Lower lobe of right lung (tissue), 2 donors: Measurements from ENCODE around the gene PDLIM5. TPM values are rescaled to one million over a fixed set of nuclear protein-coding genes. Genes with fewer than 3 reads are reported as not detected.
"Not testable (repeated sequence)": the region's sequence is repeated elsewhere in the genome, so short reads cannot be mapped to it uniquely, and the experiment has no call there.

Source experiments
- ATAC-seq, 2 donors: fragments of 200-7000 bp; cut with Tn5 transposase; one replicate each; pipeline ENCODE4 v1.9.1; 2020 to 2022; ENCODE audit warnings: mild to moderate bottlenecking in 2 of 2, moderate library complexity in 2 of 2
- DNase-seq: peaks from one replicate; pipeline ENCODE4 v3.0.0-alpha.2; 2020
- H3K27ac ChIP-seq: fragments of 200-600 bp; one replicate; pipeline ENCODE4 v1.8.0; 2022
- H3K27me3 ChIP-seq: fragments of 200-600 bp; one replicate; pipeline ENCODE4 v1.8.0; 2022; ENCODE audit warnings: low read depth
- H3K36me3 ChIP-seq: fragments of 200-600 bp; one replicate; pipeline ENCODE4 v1.8.0; 2022; ENCODE audit warnings: mild to moderate bottlenecking
- H3K4me1 ChIP-seq: fragments of 200-600 bp; one replicate; pipeline ENCODE4 v1.8.0; 2022
- H3K4me3 ChIP-seq: fragments of 200-600 bp; one replicate; pipeline ENCODE4 v1.8.0; 2022; ENCODE audit warnings: mild to moderate bottlenecking
- H3K9me3 ChIP-seq: fragments of 200-600 bp; one replicate; pipeline ENCODE4 v1.8.0; 2022
- intact Hi-C: fragments of 100-400 bp; cut with DNase I; formaldehyde crosslinking; loops from one replicate; pipeline ENCODE4 v1.11.0; 2022
- long read RNA-seq: library from polyadenylated mRNA; unstranded; transcript quantifications from one replicate; pipeline ENCODE4 v2.0.0, GENCODE V29; 2021
- total RNA-seq: library from RNA; stranded (reverse); fragmentation: NEBNext Ultra II Directional; extraction: Animal tissue kit (Norgen Biotek cat#: 25700); gene quantifications from one replicate; pipeline ENCODE4 v1.2.1, GENCODE V29; 2021
- TF ChIP-seq, protein P1 (sequence below): fragments of 200-600 bp; IDR thresholded peaks from one replicate; pipeline ENCODE4 v1.8.0; 2022; ENCODE audit warnings: antibody characterized with exemption, mild to moderate bottlenecking
- donor health status: DM: no; HTN: yes; CAD: no; lungs with severe emphysema.

The PDLIM5 gene, protein sequence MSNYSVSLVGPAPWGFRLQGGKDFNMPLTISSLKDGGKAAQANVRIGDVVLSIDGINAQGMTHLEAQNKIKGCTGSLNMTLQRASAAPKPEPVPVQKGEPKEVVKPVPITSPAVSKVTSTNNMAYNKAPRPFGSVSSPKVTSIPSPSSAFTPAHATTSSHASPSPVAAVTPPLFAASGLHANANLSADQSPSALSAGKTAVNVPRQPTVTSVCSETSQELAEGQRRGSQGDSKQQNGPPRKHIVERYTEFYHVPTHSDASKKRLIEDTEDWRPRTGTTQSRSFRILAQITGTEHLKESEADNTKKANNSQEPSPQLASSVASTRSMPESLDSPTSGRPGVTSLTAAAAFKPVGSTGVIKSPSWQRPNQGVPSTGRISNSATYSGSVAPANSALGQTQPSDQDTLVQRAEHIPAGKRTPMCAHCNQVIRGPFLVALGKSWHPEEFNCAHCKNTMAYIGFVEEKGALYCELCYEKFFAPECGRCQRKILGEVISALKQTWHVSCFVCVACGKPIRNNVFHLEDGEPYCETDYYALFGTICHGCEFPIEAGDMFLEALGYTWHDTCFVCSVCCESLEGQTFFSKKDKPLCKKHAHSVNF
- total RNA-seq, result 75.8 TPM
- long read RNA-seq, full-length matches to known transcripts, result 41 of 81 reads
- long read RNA-seq, partial matches to known transcripts, result 12 of 81 reads
- long read RNA-seq, other reads (novel, unspliced or antisense), result 28 of 81 reads

DNA sequence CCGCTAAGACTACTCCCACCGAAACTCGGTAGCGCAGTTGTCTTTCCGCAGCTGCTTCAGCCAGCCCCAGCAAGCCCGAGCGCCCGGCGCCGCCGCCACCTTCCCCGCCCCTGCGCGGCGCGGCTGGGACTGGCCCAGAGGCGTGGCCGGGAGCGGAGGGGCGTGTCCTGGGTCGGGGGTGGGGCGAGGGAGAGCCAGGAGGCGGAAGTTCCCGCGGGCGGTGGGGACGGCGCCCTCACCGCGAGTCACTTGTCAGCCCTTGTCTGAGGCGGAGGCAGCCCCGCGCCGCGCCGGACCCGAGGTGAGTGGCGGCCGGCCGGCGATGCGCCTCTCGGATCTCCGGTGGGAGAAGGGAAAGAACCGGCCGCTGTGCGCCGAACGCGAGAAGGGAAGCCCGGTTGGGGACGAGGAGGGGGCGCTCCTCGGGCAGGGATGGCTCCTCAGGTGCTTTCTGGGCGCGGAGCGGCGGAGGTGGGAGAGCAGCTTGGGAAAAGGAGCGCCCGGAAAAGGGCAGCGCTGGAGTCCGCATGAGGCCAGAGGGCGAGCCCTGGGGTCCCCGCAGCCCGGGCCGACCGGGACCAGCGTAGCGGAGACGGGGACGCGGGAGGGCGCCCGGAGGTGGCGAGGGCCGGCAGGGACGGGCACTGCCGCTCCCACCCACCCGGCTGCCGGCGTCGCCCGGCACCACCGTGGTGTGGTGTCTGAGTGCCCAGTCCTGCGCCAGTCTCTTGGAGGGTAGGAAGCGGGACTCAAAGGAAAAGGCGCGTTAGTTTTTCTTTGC lies at the start of gene PDLIM5:
Gene PDLIM5 (plus strand): TSS at position 248 of the 781 bp plus-strand sequence. CDS start 3,347 bp downstream, outside the sequence.
- H3K4me3 ChIP-seq, result peak within 1 kb of the TSS; percentile 98
- no peaks in the 10 kb centered on the region for H3K9me3 ChIP-seq
- intact Hi-C loops, result no loop called here
- no peaks in the 10 kb centered on the region for H3K27me3 ChIP-seq
- H3K27ac ChIP-seq, result peak within 1 kb of the TSS; percentile 96
- DNase-seq, result peak; percentile 93
- TF ChIP-seq, protein P1, sequence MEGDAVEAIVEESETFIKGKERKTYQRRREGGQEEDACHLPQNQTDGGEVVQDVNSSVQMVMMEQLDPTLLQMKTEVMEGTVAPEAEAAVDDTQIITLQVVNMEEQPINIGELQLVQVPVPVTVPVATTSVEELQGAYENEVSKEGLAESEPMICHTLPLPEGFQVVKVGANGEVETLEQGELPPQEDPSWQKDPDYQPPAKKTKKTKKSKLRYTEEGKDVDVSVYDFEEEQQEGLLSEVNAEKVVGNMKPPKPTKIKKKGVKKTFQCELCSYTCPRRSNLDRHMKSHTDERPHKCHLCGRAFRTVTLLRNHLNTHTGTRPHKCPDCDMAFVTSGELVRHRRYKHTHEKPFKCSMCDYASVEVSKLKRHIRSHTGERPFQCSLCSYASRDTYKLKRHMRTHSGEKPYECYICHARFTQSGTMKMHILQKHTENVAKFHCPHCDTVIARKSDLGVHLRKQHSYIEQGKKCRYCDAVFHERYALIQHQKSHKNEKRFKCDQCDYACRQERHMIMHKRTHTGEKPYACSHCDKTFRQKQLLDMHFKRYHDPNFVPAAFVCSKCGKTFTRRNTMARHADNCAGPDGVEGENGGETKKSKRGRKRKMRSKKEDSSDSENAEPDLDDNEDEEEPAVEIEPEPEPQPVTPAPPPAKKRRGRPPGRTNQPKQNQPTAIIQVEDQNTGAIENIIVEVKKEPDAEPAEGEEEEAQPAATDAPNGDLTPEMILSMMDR, result no peak
- H3K36me3 ChIP-seq, result no peaks in the 10 kb centered on the region
- H3K4me1 ChIP-seq, result peaks cover 38% of the 10 kb centered on the region
- ATAC-seq, result peak; percentile 98 to 99

DNA sequence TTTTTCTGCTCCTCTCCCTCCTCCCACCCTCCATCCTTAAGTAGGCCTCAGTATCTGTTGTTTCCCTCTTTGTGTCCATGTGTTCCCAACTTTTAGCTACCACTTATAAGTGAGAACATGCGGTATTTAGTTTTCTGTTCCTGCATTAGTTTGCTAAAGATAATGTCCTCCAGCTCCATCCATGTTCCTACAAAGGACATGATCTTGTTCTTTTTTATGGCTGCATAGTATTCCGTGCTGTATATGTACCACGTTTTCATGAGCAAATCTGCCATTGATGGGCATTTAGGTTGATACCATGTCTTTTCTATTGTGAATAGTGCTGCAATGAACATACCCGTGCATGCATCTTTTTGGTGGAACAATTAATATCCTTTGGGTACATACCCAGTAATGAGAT lies 49.3 kb upstream of the PDLIM5 start:
- H3K4me1 ChIP-seq, H3K27me3 ChIP-seq, ATAC-seq, H3K36me3 ChIP-seq, H3K9me3 ChIP-seq, intact Hi-C loops, H3K4me3 ChIP-seq, H3K27ac ChIP-seq, DNase-seq: not testable (repeated sequence)

DNA sequence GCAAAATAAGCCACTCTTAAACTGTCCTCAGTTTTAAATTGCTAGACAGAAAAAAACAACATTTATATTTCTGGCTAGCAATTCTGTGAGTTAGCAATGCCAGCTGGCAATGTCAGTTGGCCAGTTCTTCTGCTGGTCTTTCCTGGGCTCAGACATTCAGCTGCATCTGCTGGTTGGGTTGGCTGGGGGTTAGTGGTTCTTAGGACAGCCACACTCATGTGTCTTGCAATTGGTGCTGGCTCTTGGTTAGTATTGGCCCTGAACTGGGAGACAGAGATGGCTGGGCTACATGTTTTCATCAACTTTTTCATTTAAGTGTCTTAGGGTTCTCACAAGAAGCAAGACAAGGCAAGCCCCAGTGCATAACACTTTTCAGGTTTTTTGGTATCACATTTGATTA lies 48.0 kb upstream of the PDLIM5 start:
- Histone ChIP-seq H3K4me3 (no peak overlapping the region), H3K27ac (no peak overlapping the region), H3K9me3 (no peaks in the 10 kb centered on the region), H3K36me3 (no peaks in the 10 kb centered on the region), H3K4me1 (peaks cover 6% of the 10 kb centered on the region), H3K27me3 (no peaks in the 10 kb centered on the region)
- no peak for ATAC-seq
- TF ChIP-seq, protein P1, result no peak
- no peak for DNase-seq
- intact Hi-C loops, result no loop called here

DNA sequence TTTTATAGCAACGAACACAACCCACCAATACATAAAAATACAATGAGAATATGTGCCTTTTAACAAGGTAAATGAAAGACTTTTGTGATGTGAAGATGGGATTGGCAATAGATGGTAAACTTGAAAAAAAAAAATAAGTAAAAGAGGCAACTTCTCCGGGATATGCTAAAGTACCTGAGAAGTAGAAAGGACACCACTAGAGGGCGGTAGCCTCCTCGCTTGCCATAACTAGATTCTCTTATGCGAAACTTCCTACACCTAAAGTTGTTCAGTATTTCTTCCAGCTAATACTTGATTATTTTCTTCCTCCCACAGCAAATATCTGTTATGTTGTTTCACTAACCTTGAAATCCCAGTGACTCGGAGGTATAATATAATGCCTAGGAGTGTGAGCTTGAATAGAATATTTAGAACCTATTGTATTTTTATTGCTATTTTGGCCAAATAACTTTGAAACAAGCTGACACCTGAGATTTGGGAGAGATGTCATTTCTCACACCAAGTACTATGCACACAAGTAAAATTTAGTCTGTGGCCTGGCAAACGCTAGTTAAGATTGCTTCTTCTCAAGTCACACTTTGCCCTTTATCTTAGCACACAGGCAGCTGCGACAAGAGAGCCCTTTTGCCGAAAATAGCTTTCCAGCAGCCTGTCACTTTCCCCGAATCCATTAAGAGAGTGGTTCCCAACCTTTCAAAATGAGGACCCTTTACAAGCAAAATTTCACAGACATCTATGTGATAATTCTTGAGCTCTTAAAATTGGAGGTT lies 44.9 kb upstream of the PDLIM5 start:
- H3K27ac ChIP-seq, result no peak overlapping the region

DNA sequence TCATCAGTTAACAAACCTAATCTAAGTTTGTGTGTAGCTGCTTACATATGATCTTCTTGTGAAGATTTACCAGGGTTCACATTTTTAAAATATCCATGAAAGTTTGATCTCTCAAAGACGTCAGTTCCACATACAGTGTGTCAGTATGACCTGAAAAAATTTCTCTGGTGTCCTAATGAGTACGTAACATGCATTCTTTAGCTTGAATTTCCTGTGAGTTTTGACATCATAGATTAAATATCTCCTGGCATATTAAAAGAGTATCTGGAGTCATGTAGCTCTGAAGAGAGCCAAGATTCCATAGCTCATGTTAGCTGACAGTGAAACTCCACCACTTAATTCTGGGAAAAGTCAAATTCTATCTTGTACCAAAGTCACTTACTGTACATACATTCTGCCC lies 43.9 kb upstream of the PDLIM5 start:
- DNase-seq (no peak), ATAC-seq (no peak)
- H3K4me3 ChIP-seq, result no peak overlapping the region
- peaks cover 16% of the 10 kb centered on the region for H3K4me1 ChIP-seq
- TF ChIP-seq, protein P1, result no peak
- H3K27me3 ChIP-seq, result no peaks in the 10 kb centered on the region
- H3K27ac ChIP-seq, result no peak overlapping the region
- no peaks in the 10 kb centered on the region for H3K36me3 ChIP-seq
- intact Hi-C loops, result loop anchor here (5.0 kb wide), 1 partner anchor 189 kb away; no protein-coding TSS in a partner anchor
- H3K9me3 ChIP-seq, result no peaks in the 10 kb centered on the region

More for the DNA sequence above, 44.9 kb upstream of the PDLIM5 start:
- peaks cover 6% of the 10 kb centered on the region for H3K4me1 ChIP-seq
- H3K4me3 ChIP-seq, result no peak overlapping the region
- no peaks in the 10 kb centered on the region for H3K36me3 ChIP-seq
- peak; percentile 57 for DNase-seq
- TF ChIP-seq, protein P1, result peak; percentile 87
- H3K27me3 ChIP-seq, result no peaks in the 10 kb centered on the region
- intact Hi-C loops, result loop anchor here (5.0 kb wide), 1 partner anchor 190 kb away; no protein-coding TSS in a partner anchor
- no peaks in the 10 kb centered on the region for H3K9me3 ChIP-seq
- ATAC-seq, result peak; percentile 80 to 85
